ENCODE measurements around the gene PRKCH.

DNA sequence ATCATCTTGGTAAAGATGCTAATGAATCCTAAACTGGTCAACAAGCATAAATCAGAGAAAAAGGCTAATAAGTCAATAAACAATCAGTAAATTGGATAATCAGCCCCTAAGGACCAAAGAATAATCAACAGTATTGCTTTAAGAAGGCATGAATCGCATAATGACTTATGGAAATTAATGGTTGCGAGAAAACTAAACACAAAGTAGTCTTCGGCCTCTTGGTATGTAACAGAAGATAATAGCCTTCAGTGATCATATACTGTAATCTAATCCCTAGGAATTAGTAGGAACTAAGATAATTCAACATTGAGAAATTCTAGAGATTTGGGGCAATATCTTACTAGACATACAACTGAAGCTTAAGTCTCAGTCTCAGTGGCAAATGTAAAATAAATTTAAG is 122.1 kb downstream of the PRKCH start:
- TF ChIP-seq EZH2 (IDR thresholded peaks at IDR 0.05; ENCODE audit: borderline replicate concordance, low read depth, low read length, severe bottlenecking) (no peak), CTCF (IDR thresholded peaks at IDR 0.05; ENCODE audit: extremely low read depth in 1 of 2, insufficient read depth in 1 of 2, low read depth in 1 of 2, low read length in 2 of 2) (no peak), POLR2A (IDR thresholded peaks at IDR 0.05; ENCODE audit: low read depth, low read length) (no peak)
